Ascending aorta (tissue), 2 donors: ENCODE data around the gene TRPV5. TPM values are rescaled to one million over a fixed set of nuclear protein-coding genes. Genes with fewer than 3 reads are reported as not detected.

Experiments used
- DNase-seq, 2 donors: peaks; one replicate each; pipeline ENCODE4 v3.0.0-alpha.2; 2019; ENCODE audit warnings: low spot score in 2 of 2
- H3K27ac ChIP-seq, 2 donors: fragments of 200-600 bp; sonication (generic); one replicate each; pipeline ENCODE4 v1.5.1; 2016 to 2017; ENCODE audit warnings: mild to moderate bottlenecking in 1 of 2
- H3K27me3 ChIP-seq: fragments of 200-600 bp; sonication (generic); one replicate; pipeline ENCODE4 v1.5.1; 2017
- H3K36me3 ChIP-seq, 2 donors: fragments of 200-600 bp; sonication (generic); one replicate each; pipeline ENCODE4 v1.5.1; 2016
- H3K4me1 ChIP-seq, 2 donors: fragments of 200-600 bp; sonication (generic); one replicate each; pipeline ENCODE4 v1.5.1; 2016 to 2017; ENCODE audit warnings: mild to moderate bottlenecking in 1 of 2
- H3K4me3 ChIP-seq, 2 donors: fragments of 200-600 bp; sonication (generic); one replicate each; pipeline ENCODE4 v1.5.1; 2016 to 2017; ENCODE audit warnings: mild to moderate bottlenecking in 1 of 2
- H3K9me3 ChIP-seq, 2 donors: fragments of 200-600 bp; sonication (generic); one replicate each; pipeline ENCODE4 v1.5.1; 2016
- CTCF ChIP-seq, 3 experiments: fragments of 200-600 bp in 2 of 3; fragments of 450-650 bp in 1 of 3; sonication (generic) in 2 of 3; IDR thresholded peaks; one replicate each; pipeline ENCODE4 v1.5.1; 2016 to 2019; ENCODE audit warnings: antibody characterized with exemption in 3 of 3, mild to moderate bottlenecking in 1 of 3, moderate library complexity in 1 of 3
- intact Hi-C: fragments of 100-400 bp; cut with DNase I; formaldehyde crosslinking; loops from one replicate; pipeline ENCODE4 v1.15.1; 2023
- total RNA-seq: library from RNA; depleted of rRNA; stranded (reverse); fragments of >200 nt; gene quantifications from one replicate; pipeline ENCODE4 v1.1.0, GENCODE V29; 2016

Gene TRPV5
- total RNA-seq, 1 donor from 2014 or later = not detected

- Histone ChIP-seq H3K36me3 (no peaks in the 10 kb centered on the region), H3K4me1 (no peaks in the 10 kb centered on the region), H3K27ac (no peak overlapping the region), H3K9me3 (no peaks in the 10 kb centered on the region), H3K4me3 (no peak overlapping the region), H3K27me3 (no peaks in the 10 kb centered on the region)
- intact Hi-C loops = no loop called here
- no peak for TF ChIP-seq CTCF (IDR thresholded peaks at IDR 0.05)
- no peak for DNase-seq
Observed at GRCh38 chr7:142896151-142896550, 37.4 kb downstream of the TRPV5 start.

GRCh38 chr7:142894985-142895593 lies 38.5 kb downstream of the TRPV5 start:
- H3K36me3 ChIP-seq = no peaks in the 10 kb centered on the region
- intact Hi-C loops = no loop called here
- no peak for DNase-seq

GRCh38 chr7:142894112-142894984 lies 39.2 kb downstream of the TRPV5 start:
- DNase-seq = no peak

More at GRCh38 chr7:142894985-142895593, 38.5 kb downstream of the TRPV5 start:
- Histone ChIP-seq H3K27ac (no peak overlapping the region), H3K9me3 (no peaks in the 10 kb centered on the region), H3K27me3 (no peaks in the 10 kb centered on the region), H3K4me3 (no peak overlapping the region), H3K4me1 (no peaks in the 10 kb centered on the region)
- no peak for TF ChIP-seq CTCF (IDR thresholded peaks at IDR 0.05)

GRCh38 chr7:142892951-142893350 lies 40.6 kb downstream of the TRPV5 start:
- H3K27me3 ChIP-seq = no peaks in the 10 kb centered on the region
- no peak for DNase-seq
- no peak overlapping the region for H3K27ac ChIP-seq
- H3K9me3 ChIP-seq = no peaks in the 10 kb centered on the region
- TF ChIP-seq CTCF (IDR thresholded peaks at IDR 0.05) = no peak
- H3K36me3 ChIP-seq = no peaks in the 10 kb centered on the region
- H3K4me3 ChIP-seq = no peak overlapping the region
- intact Hi-C loops = no loop called here
- no peaks in the 10 kb centered on the region for H3K4me1 ChIP-seq

More at GRCh38 chr7:142894112-142894984, 39.2 kb downstream of the TRPV5 start:
- TF ChIP-seq CTCF (IDR thresholded peaks at IDR 0.05) = no peak
- Histone ChIP-seq H3K4me3 (no peak overlapping the region), H3K4me1 (no peaks in the 10 kb centered on the region), H3K27ac (no peak overlapping the region), H3K27me3 (no peaks in the 10 kb centered on the region), H3K9me3 (no peaks in the 10 kb centered on the region), H3K36me3 (no peaks in the 10 kb centered on the region)
- intact Hi-C loops = no loop called here

GRCh38 chr7:142891490-142892082 lies 42.0 kb downstream of the TRPV5 start:
- no peak overlapping the region for H3K27ac ChIP-seq
- no peak for DNase-seq
- H3K4me3 ChIP-seq = no peak overlapping the region
- H3K9me3 ChIP-seq = no peaks in the 10 kb centered on the region
- H3K4me1 ChIP-seq = no peaks in the 10 kb centered on the region
- no peaks in the 10 kb centered on the region for H3K27me3 ChIP-seq
- no peaks in the 10 kb centered on the region for H3K36me3 ChIP-seq
- intact Hi-C loops = no loop called here
- no peak for TF ChIP-seq CTCF (IDR thresholded peaks at IDR 0.05)
